K562 (cell line): Measurements from ENCODE around the gene SIRPB2. TPM values are rescaled to one million over a fixed set of nuclear protein-coding genes. Genes with fewer than 3 reads are reported as not detected.
A peak's percentile ranks its signal among the peaks of the same experiment; 100 is the strongest.

ENCODE experiments used
- GTF2F1 ChIP-seq: IDR thresholded peaks from 2 replicates; pipeline ENCODE4 v1.6.1; 2011; ENCODE audit warnings: low read depth, low read length, improper control_type of control experiment
- ID3 ChIP-seq, 2 experiments: fragments of 250-450 bp in 1 of 2; fragments of 450-650 bp in 1 of 2; sonication (Bioruptor Pico) in 1 of 2; IDR thresholded peaks; 2 replicates each; pipeline versions ENCODE4 v1.6.1 to v1.8.0; 2016 to 2021; ENCODE audit warnings: mild to moderate bottlenecking in 2 of 2, moderate library complexity in 2 of 2, missing compliant biosample characterization in 1 of 2, missing genetic modification characterization in 1 of 2
- NFIC ChIP-seq: fragments of 450-650 bp; IDR thresholded peaks from 2 replicates; pipeline ENCODE4 v1.6.1; 2017; ENCODE audit warnings: mild to moderate bottlenecking, inconsistent platforms
- SMC3 ChIP-seq: conservative IDR thresholded peaks from 2 replicates; pipeline ENCODE4 v1.6.1; 2011; ENCODE audit warnings: low read depth, low read length, improper control_type of control experiment; ENCODE audit not compliant: insufficient read depth
- TARDBP ChIP-seq: fragments of 450-650 bp; IDR thresholded peaks from 2 replicates; pipeline ENCODE4 v1.6.1; 2016
- ZBTB49 ChIP-seq: sonication (generic); formaldehyde crosslinking; IDR thresholded peaks from 2 replicates; pipeline ENCODE4 v1.8.0; 2022; ENCODE audit warnings: missing genetic modification reagents, mild to moderate bottlenecking, borderline replicate concordance
- ZC3H4 ChIP-seq: sonication (generic); formaldehyde crosslinking; IDR thresholded peaks from 2 replicates; pipeline ENCODE4 v1.9.0; 2021; ENCODE audit warnings: missing genetic modification reagents, borderline replicate concordance
- polyA plus RNA-seq, 8 experiments: library from polyadenylated mRNA; depleted of rRNA in 4 of 8; stranded (reverse) in 5 of 8; unstranded in 3 of 8; fragments of >200 nt; fragmentation: Nextera tagmentation in 2 of 8; fragmentation: Illumina TruSeq in 1 of 8; extraction: Ambion mirVana in 2 of 8; extraction: Trizol in 1 of 8; gene quantifications; 2 replicates each; pipeline versions ENCODE4 v1.2.1 to v1.2.3, GENCODE V29; 2011 to 2014; ENCODE audit warnings: inconsistent platforms in 1 of 8, missing spikeins in 1 of 8
- total RNA-seq, 7 experiments: library from RNA; depleted of rRNA in 6 of 7; stranded (reverse); fragments of >200 nt in 6 of 7; fragmentation: Illumina TruSeq in 2 of 7; extraction: Trizol in 2 of 7; gene quantifications; 2 replicates each; pipeline versions ENCODE4 v1.2.1 to v1.2.3, GENCODE V29; 2011 to 2021; ENCODE audit warnings: low replicate concordance in 1 of 7

Gene SIRPB2
- total and polyA plus RNA-seq, 9 of the 15 experiments (the other 6 are each of a cell fraction or from before 2014, with no cell fraction given) = 0.07 TPM; not detected in 7

GRCh38 chr20:1467082-1467354 lies 24.2 kb downstream of the SIRPB2 start (continued):
- TF ChIP-seq ZBTB49 (CRISPR knock-in tag) (no peak), SMC3 (no peak), NFIC (no peak), TARDBP (no peak), ZC3H4 (CRISPR knock-in tag) (0 out of 2 replicates have a peak, but pooled peaks have one; percentile 1), GTF2F1 (0 out of 2 replicates have a peak, but pooled peaks have one; percentile 6), ID3 (CRISPR knock-in tag; IDR thresholded peaks at IDR 0.05) (no peak), ID3 (tag; IDR thresholded peaks at IDR 0.05) (no peak)
